Endothelial cell of umbilical vein (primary cell): ENCODE measurements around the gene NANOS1. TPM values are rescaled to one million over a fixed set of nuclear protein-coding genes. Genes with fewer than 3 reads are reported as not detected.

Source experiments
- BruUV-seq: library from RNA; stranded (reverse); fragments of 400-500 nt; replicated peaks from 2 replicates; lab custom pipeline; 2021; lab: Mats Ljungman, UMichigan
- CTCF ChIA-PET: fragments of 300-600, 350-600 bp; sonication (Branson Sonifier 250); formaldehyde crosslinking; loops from one replicate; lab custom pipeline; 2021; ENCODE audit warnings: antibody characterized with exemption, inconsistent platforms; lab: Charles Lee
- POLR2A ChIA-PET: fragments of 300-600, 350-600 bp; sonication (Branson Sonifier 250); formaldehyde crosslinking; loops from one replicate; lab custom pipeline; 2021; ENCODE audit warnings: antibody characterized with exemption, inconsistent platforms; lab: Charles Lee
- DNase-seq: peaks from one replicate; pipeline ENCODE4 v3.0.0-alpha.2; 2011; ENCODE audit warnings: low read depth, low spot score
- FAIRE-seq: peaks from 2 replicates; lab custom pipeline; 2011; peaks lifted over from hg19 to GRCh38; lab: Jason Lieb, UNC
- H2AFZ ChIP-seq: 2 replicates; pipeline ENCODE4 v1.6.0; 2012; ENCODE audit warnings: low read depth, low read length, control low read depth, inconsistent platforms
- H3K27ac ChIP-seq: 2 replicates; pipeline ENCODE4 v1.5.1; 2011; ENCODE audit warnings: low read depth, mild to moderate bottlenecking, control low read depth, low read length, moderate library complexity; ENCODE audit not compliant: insufficient read depth
- H3K27me3 ChIP-seq, 2 experiments: 2 replicates each; pipeline versions ENCODE4 v1.6.0 to v1.6.1; 2011; ENCODE audit warnings: low read length in 2 of 2, mixed read lengths in 1 of 2; ENCODE audit not compliant: control insufficient read depth in 2 of 2, insufficient read depth in 2 of 2
- H3K36me3 ChIP-seq, 2 experiments: 2 replicates in 1 of 2; 3 replicates in 1 of 2; pipeline ENCODE4 v1.5.1; 2011; ENCODE audit warnings: low read length in 2 of 2, mild to moderate bottlenecking in 1 of 2, moderate library complexity in 1 of 2; ENCODE audit not compliant: control insufficient read depth in 2 of 2, insufficient read depth in 2 of 2; ENCODE audit errors: extremely low read depth in 1 of 2
- H3K4me1 ChIP-seq: 3 replicates; pipeline ENCODE4 v1.5.1; 2011; ENCODE audit warnings: mild to moderate bottlenecking, low read length; ENCODE audit not compliant: control insufficient read depth, insufficient read depth; ENCODE audit errors: extremely low read depth
- H3K4me2 ChIP-seq: 2 replicates; pipeline ENCODE4 v1.6.1; 2011; ENCODE audit warnings: low read length, control low read depth, mixed read lengths; ENCODE audit not compliant: insufficient read depth
- H3K4me3 ChIP-seq, 3 experiments: fragments of 200-600 bp in 1 of 3; sonication (generic), shearing (Covaris generic) in 1 of 3; replicated peaks in 1 of 3; 2 replicates each; pipeline ENCODE4 v1.5.1; 2011 to 2016; ENCODE audit warnings: control low read depth in 3 of 3, low read length in 3 of 3, mild to moderate bottlenecking in 2 of 3, inconsistent platforms in 1 of 3, low read depth in 1 of 3, moderate library complexity in 1 of 3; ENCODE audit not compliant: insufficient read depth in 1 of 3
- H3K79me2 ChIP-seq: 2 replicates; pipeline ENCODE4 v1.6.0; 2012; ENCODE audit warnings: low read length, inconsistent platforms; ENCODE audit not compliant: control insufficient read depth, insufficient read depth
- H3K9ac ChIP-seq: replicated peaks from 2 replicates; pipeline ENCODE3; 2011; ENCODE audit warnings: low read length, control low read depth; ENCODE audit not compliant: insufficient read depth; ENCODE audit errors: extremely low read depth
- H3K9me1 ChIP-seq: replicated peaks from 3 replicates; pipeline ENCODE4 v1.6.0; 2011; ENCODE audit warnings: mild to moderate bottlenecking, low read length; ENCODE audit not compliant: control insufficient read depth, insufficient read depth; ENCODE audit errors: extremely low read depth
- H3K9me3 ChIP-seq: replicated peaks from 2 replicates; pipeline ENCODE4 v1.5.1; 2012; ENCODE audit warnings: low read length, inconsistent platforms; ENCODE audit not compliant: control insufficient read depth, insufficient read depth
- H4K20me1 ChIP-seq: replicated peaks from 2 replicates; pipeline ENCODE3; 2011; ENCODE audit warnings: mild to moderate bottlenecking, low read length; ENCODE audit not compliant: control insufficient read depth, insufficient read depth; ENCODE audit errors: extremely low read depth
- EZH2 ChIP-seq: IDR thresholded peaks from 2 replicates; pipeline ENCODE4 v1.6.1; 2012; ENCODE audit warnings: borderline replicate concordance, low read depth, mild to moderate bottlenecking, moderate library complexity, low read length, inconsistent platforms; ENCODE audit not compliant: severe bottlenecking
- FOS ChIP-seq: IDR thresholded peaks from 2 replicates; pipeline ENCODE4 v1.6.1; 2011; ENCODE audit warnings: mild to moderate bottlenecking, low read length, moderate library complexity, borderline replicate concordance; ENCODE audit not compliant: insufficient read depth
- JUN ChIP-seq: IDR thresholded peaks from 2 replicates; pipeline ENCODE4 v1.6.1; 2011; ENCODE audit warnings: borderline replicate concordance, low read depth; ENCODE audit not compliant: insufficient read length, insufficient read depth
- MYC ChIP-seq: IDR thresholded peaks from one replicate; pipeline ENCODE4 v1.6.1; 2011; ENCODE audit warnings: mild to moderate bottlenecking, low read depth, low read length
- POLR2AphosphoS5 ChIP-seq: IDR thresholded peaks from 2 replicates; pipeline ENCODE4 v1.6.1; 2012; ENCODE audit warnings: low read depth, mild to moderate bottlenecking, control low read depth, low read length, moderate library complexity; ENCODE audit not compliant: insufficient read depth
- dilution Hi-C: fragments of 300-500 bp; cut with MboI; formaldehyde crosslinking; loops from one replicate; pipeline ENCODE4 v1.15.0; 2019; ENCODE audit warnings: low sequenced_read_pairs; ENCODE audit not compliant: extremely low pct_ligation_motif_present
- intact Hi-C: fragments of 100-400 bp; cut with micrococcal nuclease; formaldehyde crosslinking; loops from one replicate; pipeline ENCODE4 v1.10.0; 2022
- polyA plus RNA-seq, 4 experiments: library from polyadenylated mRNA; depleted of rRNA in 3 of 4; stranded (reverse) in 3 of 4; unstranded in 1 of 4; fragments of >200 nt; gene quantifications; 2 replicates each; pipeline versions ENCODE4 v1.2.1 to v1.2.3, GENCODE V29; 2011 to 2012; ENCODE audit warnings: missing spikeins in 1 of 4
- total RNA-seq: library from RNA; stranded (reverse); gene quantifications from 2 replicates; pipeline ENCODE4 v1.2.3, GENCODE V29; 2021
- TF ChIP-seq, protein P1 (sequence below), 2 donors: IDR thresholded peaks; 1 replicate in 1 of 2; 2 replicates in 1 of 2; pipeline ENCODE4 v1.5.1; 2011; ENCODE audit warnings: low read length in 2 of 2, mild to moderate bottlenecking in 2 of 2, moderate library complexity in 2 of 2, control low read depth in 1 of 2, inconsistent platforms in 1 of 2, low read depth in 1 of 2; ENCODE audit not compliant: insufficient read depth in 1 of 2; ENCODE audit errors: extremely low read depth in 1 of 2
- TF ChIP-seq, protein P2 (sequence below): IDR thresholded peaks from 2 replicates; pipeline ENCODE4 v1.6.1; 2011; ENCODE audit not compliant: insufficient read depth, insufficient read length

Gene NANOS1
- total and polyA plus RNA-seq, 2 donors (not counting 3 experiments of a cell fraction or from before 2014, with no cell fraction given) = 0.29 to 0.40 TPM

DNA sequence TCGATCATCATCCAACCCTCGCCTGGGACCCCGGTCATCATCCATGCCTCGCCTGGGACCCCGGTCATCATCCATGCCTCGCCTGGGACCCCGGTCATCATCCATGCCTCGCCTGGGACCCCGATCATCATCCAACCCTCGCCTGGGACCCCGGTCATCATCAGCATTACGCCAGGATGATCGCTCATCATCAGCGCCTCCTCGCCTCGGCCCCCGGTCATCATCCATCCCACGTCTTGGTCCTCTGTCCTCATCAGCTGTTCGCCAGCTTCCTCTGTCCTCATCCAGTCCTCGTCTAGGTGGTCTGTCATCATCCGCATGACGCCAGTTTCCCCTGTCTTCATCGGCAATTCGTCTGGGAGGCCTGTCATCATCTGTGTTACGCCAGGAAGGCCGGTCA, 12.7 kb downstream of the NANOS1 start:
- Histone ChIP-seq H3K79me2 (peaks cover 73% of the 10 kb centered on the region), H3K9ac (no peak overlapping the region), H3K9me1 (no peaks in the 10 kb centered on the region), H3K4me2 (no peak overlapping the region), H3K9me3 (no peaks in the 10 kb centered on the region), H3K4me3 (no peak overlapping the region), H4K20me1 (peaks cover 3% of the 10 kb centered on the region), H3K27ac (no peak overlapping the region), H3K36me3 (peaks cover 35 to 41% of the 10 kb centered on the region in 2 experiments), H3K27me3 (no peaks in the 10 kb centered on the region), H3K4me1 (no peaks in the 10 kb centered on the region), H2AFZ (no peak overlapping the region)
- dilution Hi-C loops = no loop called here
- POLR2A ChIA-PET = no interaction called here
- TSS peak; percentile 84 for BruUV-seq
- intact Hi-C loops = no loop called here
- FAIRE-seq (no peak), DNase-seq (no peak)
- no peak for TF ChIP-seq POLR2AphosphoS5
- TF ChIP-seq EZH2 = no peak
- no peak for TF ChIP-seq FOS
- CTCF ChIA-PET = no interaction called here

DNA sequence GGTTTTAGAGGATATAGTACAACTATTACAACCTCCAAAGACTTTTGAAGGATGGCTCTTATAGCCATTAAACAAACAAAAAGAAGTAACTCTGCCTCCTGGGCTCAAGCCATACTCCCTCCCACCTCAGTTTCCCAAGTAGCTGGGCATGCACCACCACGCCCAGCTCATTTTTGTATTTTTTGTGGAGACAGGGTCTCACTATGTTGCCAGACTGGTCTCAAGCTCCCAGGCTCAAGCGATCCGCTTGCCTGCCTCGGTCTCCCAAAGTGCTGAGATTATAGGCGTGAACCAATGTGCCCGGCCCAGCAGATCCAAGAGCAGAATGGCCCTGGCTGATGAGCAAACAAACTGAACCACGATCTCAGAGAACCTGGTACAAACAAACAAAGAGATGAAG, 16.0 kb downstream of the NANOS1 start:
- Histone ChIP-seq H3K4me3 (no peak overlapping the region), H3K4me1 (no peaks in the 10 kb centered on the region), H3K79me2 (peaks cover 80% of the 10 kb centered on the region), H3K36me3 (peaks cover 45 to 48% of the 10 kb centered on the region in 2 experiments), H4K20me1 (peaks cover 7% of the 10 kb centered on the region), H3K9me3 (no peaks in the 10 kb centered on the region), H3K27me3 (no peaks in the 10 kb centered on the region), H3K9me1 (no peaks in the 10 kb centered on the region), H3K9ac (no peak overlapping the region), H3K27ac (no peak overlapping the region), H3K4me2 (no peak overlapping the region), H2AFZ (no peak overlapping the region)
- dilution Hi-C loops (no loop called here), intact Hi-C loops (loop anchor here (2.0 kb wide), 1 partner anchor 15 kb away; no protein-coding TSS in a partner anchor)
- FAIRE-seq (no peak), DNase-seq (no peak)
- BruUV-seq = no TSS peak
- ChIA-PET CTCF (interaction anchor here (0.7 kb wide), 1 partner anchor 477 kb away, joined by 4 read pairs; no protein-coding TSS in a partner anchor), POLR2A (no interaction called here)
- TF ChIP-seq EZH2 (no peak), MYC (no peak), JUN (no peak)
- TF ChIP-seq, protein P1, sequence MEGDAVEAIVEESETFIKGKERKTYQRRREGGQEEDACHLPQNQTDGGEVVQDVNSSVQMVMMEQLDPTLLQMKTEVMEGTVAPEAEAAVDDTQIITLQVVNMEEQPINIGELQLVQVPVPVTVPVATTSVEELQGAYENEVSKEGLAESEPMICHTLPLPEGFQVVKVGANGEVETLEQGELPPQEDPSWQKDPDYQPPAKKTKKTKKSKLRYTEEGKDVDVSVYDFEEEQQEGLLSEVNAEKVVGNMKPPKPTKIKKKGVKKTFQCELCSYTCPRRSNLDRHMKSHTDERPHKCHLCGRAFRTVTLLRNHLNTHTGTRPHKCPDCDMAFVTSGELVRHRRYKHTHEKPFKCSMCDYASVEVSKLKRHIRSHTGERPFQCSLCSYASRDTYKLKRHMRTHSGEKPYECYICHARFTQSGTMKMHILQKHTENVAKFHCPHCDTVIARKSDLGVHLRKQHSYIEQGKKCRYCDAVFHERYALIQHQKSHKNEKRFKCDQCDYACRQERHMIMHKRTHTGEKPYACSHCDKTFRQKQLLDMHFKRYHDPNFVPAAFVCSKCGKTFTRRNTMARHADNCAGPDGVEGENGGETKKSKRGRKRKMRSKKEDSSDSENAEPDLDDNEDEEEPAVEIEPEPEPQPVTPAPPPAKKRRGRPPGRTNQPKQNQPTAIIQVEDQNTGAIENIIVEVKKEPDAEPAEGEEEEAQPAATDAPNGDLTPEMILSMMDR (IDR thresholded peaks at IDR 0.05; ENCODE audit: extremely low read depth in 1 of 2, insufficient read depth in 1 of 2, low read depth in 1 of 2, low read length in 2 of 2) = no peak
- TF ChIP-seq, protein P2, sequence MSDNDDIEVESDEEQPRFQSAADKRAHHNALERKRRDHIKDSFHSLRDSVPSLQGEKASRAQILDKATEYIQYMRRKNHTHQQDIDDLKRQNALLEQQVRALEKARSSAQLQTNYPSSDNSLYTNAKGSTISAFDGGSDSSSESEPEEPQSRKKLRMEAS = no peak
